HG02759 (cell line): ENCODE measurements around the gene SNRPA.

Source experiments
- ATAC-seq: cut with Tn5 transposase; IDR thresholded peaks from one replicate; pipeline ENCODE4 v1.9.1; 2021; ENCODE audit warnings: mild to moderate bottlenecking, moderate library complexity; ENCODE audit not compliant: unreplicated experiment

The SNRPA gene

GRCh38 chr19:40800339-40800996, 49.5 kb downstream of the SNRPA start:
- no peak for ATAC-seq

DNA sequence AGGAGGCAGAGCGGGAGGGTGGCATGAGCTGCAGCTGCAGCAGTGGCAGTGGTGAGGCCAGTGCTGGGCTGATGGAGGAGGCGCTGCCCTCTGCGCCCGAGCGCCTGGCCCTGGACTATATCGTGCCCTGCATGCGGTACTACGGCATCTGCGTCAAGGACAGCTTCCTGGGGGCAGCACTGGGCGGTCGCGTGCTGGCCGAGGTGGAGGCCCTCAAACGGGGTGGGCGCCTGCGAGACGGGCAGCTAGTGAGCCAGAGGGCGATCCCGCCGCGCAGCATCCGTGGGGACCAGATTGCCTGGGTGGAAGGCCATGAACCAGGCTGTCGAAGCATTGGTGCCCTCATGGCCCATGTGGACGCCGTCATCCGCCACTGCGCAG, 50.0 kb downstream of the SNRPA start:
- ATAC-seq, result no peak

GRCh38 chr19:40801426-40802299, 50.7 kb downstream of the SNRPA start:
- ATAC-seq, result no peak

GRCh38 chr19:40802300-40803169, 51.5 kb downstream of the SNRPA start:
- ATAC-seq, result no peak

DNA sequence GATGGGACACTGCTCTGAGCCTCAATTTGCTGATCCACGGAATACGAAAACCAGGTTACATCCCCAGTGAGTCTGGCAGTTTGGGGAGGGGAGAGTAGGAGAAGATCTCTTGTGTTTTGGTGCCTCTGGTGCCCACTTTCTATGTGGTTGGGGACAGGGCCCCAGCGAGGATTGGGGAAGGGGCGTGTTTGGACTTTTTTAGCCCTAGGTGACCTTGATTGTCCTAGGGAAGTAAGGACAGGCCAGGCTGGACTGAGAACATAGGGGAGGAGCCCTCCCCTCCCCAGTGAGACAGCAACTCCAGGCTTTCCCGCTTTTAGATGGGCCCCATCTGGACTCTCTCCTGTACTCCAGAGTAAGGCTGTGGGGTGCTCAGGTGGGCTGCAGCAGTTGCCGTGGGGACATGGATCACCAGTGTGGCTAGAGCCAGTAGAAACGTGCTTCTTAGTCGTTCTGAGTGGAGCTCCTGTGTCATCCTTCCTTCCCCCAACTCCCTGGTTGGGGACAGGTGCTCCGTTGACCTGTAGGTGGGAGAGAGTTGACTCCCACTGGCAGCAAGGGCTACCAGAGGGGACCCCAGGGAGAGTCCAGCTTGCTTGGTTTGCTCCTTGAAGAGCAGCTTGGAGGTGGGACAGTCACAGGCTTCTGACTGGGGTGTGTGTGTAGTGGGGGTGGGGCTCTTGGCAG, 52.3 kb downstream of the SNRPA start:
- ATAC-seq, result no peak

- ATAC-seq, result no peak
Measured at GRCh38 chr19:40803857-40804782, 53.1 kb downstream of the SNRPA start.

DNA sequence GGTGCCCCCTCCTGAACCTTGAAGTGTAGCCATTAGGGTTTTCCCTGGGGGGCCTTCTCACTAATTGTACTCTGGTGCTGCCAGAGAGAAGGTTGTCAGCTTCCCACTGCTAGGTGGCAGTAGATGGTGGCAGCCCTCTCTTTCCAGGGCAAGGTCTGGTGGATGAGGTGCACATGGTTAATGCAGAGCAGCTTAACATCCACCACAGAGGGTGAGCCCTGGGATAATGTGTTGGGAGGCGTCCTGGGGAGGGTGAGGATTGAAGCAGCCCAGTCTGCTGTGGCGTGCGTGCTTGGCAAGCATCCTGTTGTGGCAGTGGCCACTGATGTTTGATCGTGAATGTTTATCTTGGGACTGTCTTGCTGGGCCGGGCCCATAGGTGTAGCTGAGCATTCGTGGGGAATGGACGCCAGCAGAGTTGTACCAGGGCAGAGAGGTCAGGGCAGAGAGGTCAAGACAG, 53.8 kb downstream of the SNRPA start:
- ATAC-seq, result no peak

DNA sequence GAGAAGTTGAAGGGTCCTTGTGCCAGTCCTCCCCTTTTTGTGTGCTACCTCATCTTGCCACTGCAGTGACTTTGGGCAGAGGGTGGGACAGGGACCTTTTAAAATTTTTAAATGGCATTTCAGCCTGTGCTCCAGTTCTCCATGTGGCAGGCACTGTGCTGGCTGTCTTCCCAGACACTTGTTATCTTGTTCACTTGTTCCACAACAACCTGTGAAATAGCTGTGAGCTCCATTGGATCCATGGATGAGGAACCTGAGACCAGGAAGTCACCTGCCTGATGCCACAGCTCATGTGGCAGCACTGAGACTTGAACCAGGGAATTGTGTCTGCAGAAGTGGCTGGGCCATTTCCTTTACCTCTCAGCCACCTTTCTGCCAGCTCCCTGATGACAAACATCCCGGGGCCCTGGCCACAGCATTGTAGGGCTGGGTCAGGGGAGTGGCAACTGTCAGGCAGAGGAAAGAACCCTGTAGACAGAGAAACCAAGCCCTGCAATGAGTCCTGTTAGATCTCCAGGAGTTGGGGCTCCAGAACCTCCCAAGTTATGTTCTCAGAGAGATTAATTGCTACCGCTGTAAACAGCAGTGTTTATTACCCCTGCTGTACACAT, 54.4 kb downstream of the SNRPA start:
- no peak for ATAC-seq

- no peak for ATAC-seq
Measured at GRCh38 chr19:40806423-40807146, 55.6 kb downstream of the SNRPA start.

DNA sequence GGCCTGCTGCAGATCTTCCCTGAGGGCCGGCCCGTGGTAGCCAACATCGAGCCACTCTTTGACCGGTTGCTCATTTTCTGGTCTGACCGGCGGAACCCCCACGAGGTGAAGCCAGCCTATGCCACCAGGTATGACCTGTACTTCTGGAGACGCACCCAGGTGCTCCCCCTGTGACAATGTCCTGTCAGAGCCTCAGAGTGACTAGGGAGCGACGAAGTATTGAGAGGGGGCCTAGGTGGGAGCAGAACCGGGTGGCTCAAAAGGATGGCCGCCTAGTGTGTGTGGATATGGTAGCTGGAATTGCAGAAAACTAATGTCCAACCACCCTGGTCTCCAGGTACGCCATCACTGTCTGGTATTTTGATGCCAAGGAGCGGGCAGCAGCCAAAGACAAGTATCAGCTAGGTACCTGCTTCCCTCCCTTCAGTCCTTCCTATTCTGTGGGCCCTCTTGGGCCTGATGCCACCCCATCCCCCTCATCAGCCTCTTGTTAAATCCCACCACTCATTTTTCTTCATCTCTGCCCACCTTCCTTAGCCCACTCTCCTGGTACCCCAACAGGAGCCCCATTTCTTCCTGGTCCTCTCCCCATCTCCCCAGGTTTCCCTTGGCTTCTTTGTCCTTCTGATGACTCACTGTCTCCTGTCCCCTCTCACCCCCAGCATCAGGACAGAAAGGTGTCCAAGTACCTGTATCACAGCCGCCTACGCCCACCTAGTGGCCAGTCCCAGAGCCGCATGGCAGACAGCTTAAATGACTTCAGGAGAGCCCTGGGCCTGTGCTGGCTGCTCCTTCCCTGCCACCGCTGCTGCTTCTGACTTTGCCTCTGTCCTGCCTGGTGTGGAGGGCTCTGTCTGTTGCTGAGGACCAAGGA, 56.4 kb downstream of the SNRPA start:
- ATAC-seq, result no peak

GRCh38 chr19:40808021-40808325, 57.0 kb downstream of the SNRPA start:
- no peak for ATAC-seq

DNA sequence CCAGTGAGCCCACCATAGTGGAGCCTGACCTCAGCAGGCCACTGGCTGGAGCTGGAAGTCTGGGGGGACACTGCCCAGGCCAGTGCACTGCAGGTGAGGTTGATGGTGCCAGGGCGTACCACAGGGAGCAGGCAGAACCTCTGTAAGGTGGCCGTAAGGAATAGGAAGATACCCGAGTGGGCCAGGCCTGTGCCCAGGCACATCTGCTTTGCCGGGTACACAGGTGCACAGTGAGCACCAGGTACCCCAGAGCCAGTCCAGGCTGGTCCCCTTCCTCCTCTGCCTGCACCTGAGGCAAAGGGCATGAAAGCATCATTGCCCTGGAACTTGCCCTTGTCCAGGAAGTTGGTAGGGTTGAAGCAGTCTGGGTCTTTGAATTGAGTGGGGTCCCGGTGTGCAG, 57.5 kb downstream of the SNRPA start:
- ATAC-seq, result no peak

DNA sequence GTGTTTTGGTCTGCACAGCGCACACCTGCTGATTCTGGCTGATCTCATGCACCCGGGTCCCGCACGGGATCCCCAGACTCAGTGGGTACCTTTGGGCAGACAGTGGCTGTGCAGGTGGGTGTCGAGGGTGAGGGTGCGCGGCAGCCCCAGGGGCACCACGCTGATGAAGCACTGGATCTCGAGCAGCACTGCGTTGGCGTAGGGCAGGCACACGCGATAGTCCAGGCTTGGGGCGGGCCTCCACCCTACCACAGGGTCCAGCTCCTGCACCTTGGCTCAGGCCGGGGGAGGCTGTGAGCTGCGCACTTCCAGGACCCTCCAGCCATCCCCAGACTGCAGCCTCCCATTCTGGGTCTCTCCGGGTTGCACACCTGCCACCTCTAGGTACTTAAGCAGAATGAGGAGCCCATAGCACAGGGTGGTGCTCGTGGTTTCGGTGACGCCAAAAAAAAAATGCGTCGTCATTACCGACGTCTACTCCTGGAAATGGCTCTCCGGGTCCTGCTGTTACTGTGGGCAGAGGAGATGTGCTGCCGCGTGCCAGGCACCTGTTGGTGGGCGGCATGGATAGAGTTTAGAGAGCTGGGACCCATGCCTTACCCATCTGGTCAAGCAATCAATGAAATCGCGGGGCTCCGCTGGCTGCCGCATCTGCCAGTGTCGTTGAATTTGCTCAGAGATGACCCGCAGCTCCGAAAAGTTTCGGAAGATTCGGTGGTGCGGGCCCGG, 58.5 kb downstream of the SNRPA start:
- no peak for ATAC-seq

GRCh38 chr19:40810160-40810559, 59.2 kb downstream of the SNRPA start:
- ATAC-seq, result no peak

GRCh38 chr19:40810649-40811408, 59.8 kb downstream of the SNRPA start:
- peak; percentile 69 for ATAC-seq
